WTC11 (cell line): ENCODE data around the gene NGLY1. TPM values are rescaled to one million over a fixed set of nuclear protein-coding genes. Genes with fewer than 3 reads are reported as not detected.

Experiments
- ATAC-seq: fragments of 200-7000 bp; cut with Tn5 transposase; 2 replicates; pipeline ENCODE4 v1.10.0; 2021; ENCODE audit warnings: mild to moderate bottlenecking, moderate library complexity
- CTCF ChIA-PET: fragments of 300-600 bp; sonication (Branson Sonifier 250); formaldehyde crosslinking; loops from one replicate; lab custom pipeline; 2021; ENCODE audit warnings: antibody characterized with exemption; lab: Charles Lee
- POLR2A ChIA-PET: fragments of 350-600 bp; sonication (Branson Sonifier 250); formaldehyde crosslinking; loops from one replicate; lab custom pipeline; 2021; ENCODE audit warnings: antibody characterized with exemption; lab: Charles Lee
- DNase-seq: peaks from one replicate; pipeline ENCODE4 v3.0.0; 2021; ENCODE audit warnings: low spot score
- H3K27ac Mint-ChIP-seq: 2 replicates; pipeline ENCODE4 v1.8.0; 2021; ENCODE audit warnings: mixed read lengths
- H3K27me3 Mint-ChIP-seq: 2 replicates; pipeline ENCODE4 v1.8.0; 2021; ENCODE audit warnings: low read depth, mild to moderate bottlenecking, moderate library complexity, mixed read lengths
- H3K36me3 Mint-ChIP-seq: 2 replicates; pipeline ENCODE4 v1.8.0; 2021; ENCODE audit warnings: mixed read lengths
- H3K4me1 Mint-ChIP-seq: 2 replicates; pipeline ENCODE4 v1.8.0; 2022; ENCODE audit warnings: mixed read lengths
- H3K4me3 Mint-ChIP-seq: 2 replicates; pipeline ENCODE4 v1.8.0; 2021; ENCODE audit warnings: mild to moderate bottlenecking, moderate library complexity, mixed read lengths
- H3K9me3 Mint-ChIP-seq: 2 replicates; pipeline ENCODE4 v1.8.0; 2021; ENCODE audit warnings: mixed read lengths
- ATF1 ChIP-seq: sonication (generic); formaldehyde crosslinking; IDR thresholded peaks from 2 replicates; pipeline ENCODE4 v1.8.1; 2023; ENCODE audit warnings: mild to moderate bottlenecking, moderate library complexity, missing genetic modification reagents
- CBFB ChIP-seq: sonication (generic); formaldehyde crosslinking; IDR thresholded peaks from 2 replicates; pipeline ENCODE4 v1.8.1; 2022; ENCODE audit warnings: mild to moderate bottlenecking, low read depth, missing genetic modification reagents
- GRHL2 ChIP-seq: fragments of 250-450 bp; sonication (Bioruptor Pico); IDR thresholded peaks from 2 replicates; pipeline ENCODE4 v1.8.0; 2022; ENCODE audit warnings: mild to moderate bottlenecking, moderate library complexity; ENCODE audit not compliant: insufficient replicate concordance, severe bottlenecking
- GTF2I ChIP-seq: fragments of 250-450 bp; sonication (Bioruptor Pico); conservative IDR thresholded peaks from 2 replicates; pipeline ENCODE4 v1.4.0; 2021; ENCODE audit warnings: mild to moderate bottlenecking
- HMGA2 ChIP-seq: fragments of 250-450 bp; sonication (Bioruptor Pico); IDR thresholded peaks from 2 replicates; pipeline ENCODE4 v1.4.0; 2021; ENCODE audit warnings: mild to moderate bottlenecking, moderate library complexity
- MLX ChIP-seq: sonication (generic); formaldehyde crosslinking; IDR thresholded peaks from 2 replicates; pipeline ENCODE4 v1.8.1; 2023; ENCODE audit warnings: mild to moderate bottlenecking, missing genetic modification reagents, moderate library complexity
- USF1 ChIP-seq: sonication (generic); formaldehyde crosslinking; IDR thresholded peaks from 2 replicates; pipeline ENCODE4 v1.8.0; 2022; ENCODE audit warnings: mild to moderate bottlenecking, missing genetic modification reagents
- ZNF317 ChIP-seq: sonication (generic); formaldehyde crosslinking; IDR thresholded peaks from 2 replicates; pipeline ENCODE4 v1.8.1; 2023; ENCODE audit warnings: low read depth, mild to moderate bottlenecking, moderate library complexity, missing genetic modification reagents, borderline replicate concordance
- ZNF396 ChIP-seq: fragments of 250-450 bp; sonication (Bioruptor Pico); IDR thresholded peaks from 2 replicates; pipeline ENCODE4 v1.8.0; 2021; ENCODE audit warnings: mild to moderate bottlenecking, moderate library complexity, borderline replicate concordance
- ZNF416 ChIP-seq: fragments of 250-450 bp; sonication (Bioruptor Pico); IDR thresholded peaks from 2 replicates; pipeline ENCODE4 v1.9.0; 2021; ENCODE audit warnings: mild to moderate bottlenecking, inconsistent platforms
- total RNA-seq: library from RNA; stranded (reverse); gene quantifications from 3 replicates; pipeline ENCODE4 v1.2.3, GENCODE V29; 2021
- TF ChIP-seq, protein P1 (sequence below): sonication (generic); formaldehyde crosslinking; IDR thresholded peaks from 2 replicates; pipeline ENCODE4 v1.8.1; 2023; ENCODE audit warnings: mild to moderate bottlenecking, missing genetic modification reagents
- TF ChIP-seq, protein P2 (sequence below): sonication (generic); formaldehyde crosslinking; IDR thresholded peaks from 2 replicates; pipeline ENCODE4 v1.8.0; 2022; ENCODE audit warnings: mild to moderate bottlenecking, missing genetic modification reagents
- TF ChIP-seq, protein P3 (sequence below): sonication (generic); formaldehyde crosslinking; IDR thresholded peaks from 2 replicates; pipeline ENCODE4 v1.8.1; 2023; ENCODE audit warnings: mild to moderate bottlenecking, missing genetic modification reagents, borderline replicate concordance

The NGLY1 gene
- total RNA-seq, 1 experiment from 2014 or later = 20.6 TPM

DNA sequence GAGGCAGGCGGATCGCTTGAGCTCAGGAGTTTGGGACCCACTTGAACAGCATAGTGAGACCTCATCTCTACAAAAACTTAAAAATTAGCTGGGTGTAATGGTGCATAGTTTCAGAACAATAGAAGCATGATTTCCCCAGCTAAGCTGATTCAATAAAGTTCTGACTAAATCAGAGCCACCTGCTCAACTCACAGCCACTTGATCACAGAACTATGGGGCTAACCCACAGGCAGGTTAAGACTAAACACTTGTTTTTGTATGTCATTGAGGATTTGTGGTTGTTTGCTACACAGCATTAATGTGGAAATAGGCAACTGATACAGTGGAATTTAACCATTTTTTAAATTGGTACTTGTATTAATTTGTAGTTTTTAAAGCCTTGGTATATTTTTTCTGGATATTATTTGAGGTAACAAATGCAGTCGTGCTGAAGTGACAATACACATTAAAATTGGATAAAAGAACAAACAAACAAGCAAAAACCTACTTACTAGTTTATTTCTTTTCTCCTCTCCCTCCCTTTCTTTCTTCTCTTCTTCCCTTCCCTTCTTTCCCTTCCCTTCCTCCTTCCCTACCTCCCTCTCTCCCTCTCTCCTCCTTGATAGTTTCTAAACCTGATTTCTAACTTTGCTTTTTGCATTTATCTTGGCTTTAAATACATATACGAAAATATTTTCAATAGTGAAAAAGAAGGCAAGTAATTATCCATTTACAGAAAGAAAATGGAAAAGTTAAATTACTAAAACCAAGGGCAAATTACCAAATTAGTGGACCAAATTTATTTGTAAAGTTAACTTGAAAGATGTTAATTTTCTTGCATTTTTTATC, 38.7 kb upstream of the NGLY1 start:
- CTCF ChIA-PET = no interaction called here
- TF ChIP-seq, protein P1, sequence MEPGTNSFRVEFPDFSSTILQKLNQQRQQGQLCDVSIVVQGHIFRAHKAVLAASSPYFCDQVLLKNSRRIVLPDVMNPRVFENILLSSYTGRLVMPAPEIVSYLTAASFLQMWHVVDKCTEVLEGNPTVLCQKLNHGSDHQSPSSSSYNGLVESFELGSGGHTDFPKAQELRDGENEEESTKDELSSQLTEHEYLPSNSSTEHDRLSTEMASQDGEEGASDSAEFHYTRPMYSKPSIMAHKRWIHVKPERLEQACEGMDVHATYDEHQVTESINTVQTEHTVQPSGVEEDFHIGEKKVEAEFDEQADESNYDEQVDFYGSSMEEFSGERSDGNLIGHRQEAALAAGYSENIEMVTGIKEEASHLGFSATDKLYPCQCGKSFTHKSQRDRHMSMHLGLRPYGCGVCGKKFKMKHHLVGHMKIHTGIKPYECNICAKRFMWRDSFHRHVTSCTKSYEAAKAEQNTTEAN (CRISPR knock-in tag) = no peak
- TF ChIP-seq CBFB (no peak), ATF1 (no peak), USF1 (CRISPR knock-in tag) (no peak)
- TF ChIP-seq, protein P2, sequence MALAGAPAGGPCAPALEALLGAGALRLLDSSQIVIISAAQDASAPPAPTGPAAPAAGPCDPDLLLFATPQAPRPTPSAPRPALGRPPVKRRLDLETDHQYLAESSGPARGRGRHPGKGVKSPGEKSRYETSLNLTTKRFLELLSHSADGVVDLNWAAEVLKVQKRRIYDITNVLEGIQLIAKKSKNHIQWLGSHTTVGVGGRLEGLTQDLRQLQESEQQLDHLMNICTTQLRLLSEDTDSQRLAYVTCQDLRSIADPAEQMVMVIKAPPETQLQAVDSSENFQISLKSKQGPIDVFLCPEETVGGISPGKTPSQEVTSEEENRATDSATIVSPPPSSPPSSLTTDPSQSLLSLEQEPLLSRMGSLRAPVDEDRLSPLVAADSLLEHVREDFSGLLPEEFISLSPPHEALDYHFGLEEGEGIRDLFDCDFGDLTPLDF (CRISPR knock-in tag) = no peak
- Mint-ChIP-seq H3K4me1 (peaks cover 17% of the 10 kb centered on the region), H3K9me3 (no peaks in the 10 kb centered on the region), H3K36me3 (no peaks in the 10 kb centered on the region), H3K27me3 (no peaks in the 10 kb centered on the region), H3K4me3 (no peak overlapping the region), H3K27ac (no peak overlapping the region)
- POLR2A ChIA-PET = no interaction called here
- DNase-seq (no peak), ATAC-seq (no peak)

DNA sequence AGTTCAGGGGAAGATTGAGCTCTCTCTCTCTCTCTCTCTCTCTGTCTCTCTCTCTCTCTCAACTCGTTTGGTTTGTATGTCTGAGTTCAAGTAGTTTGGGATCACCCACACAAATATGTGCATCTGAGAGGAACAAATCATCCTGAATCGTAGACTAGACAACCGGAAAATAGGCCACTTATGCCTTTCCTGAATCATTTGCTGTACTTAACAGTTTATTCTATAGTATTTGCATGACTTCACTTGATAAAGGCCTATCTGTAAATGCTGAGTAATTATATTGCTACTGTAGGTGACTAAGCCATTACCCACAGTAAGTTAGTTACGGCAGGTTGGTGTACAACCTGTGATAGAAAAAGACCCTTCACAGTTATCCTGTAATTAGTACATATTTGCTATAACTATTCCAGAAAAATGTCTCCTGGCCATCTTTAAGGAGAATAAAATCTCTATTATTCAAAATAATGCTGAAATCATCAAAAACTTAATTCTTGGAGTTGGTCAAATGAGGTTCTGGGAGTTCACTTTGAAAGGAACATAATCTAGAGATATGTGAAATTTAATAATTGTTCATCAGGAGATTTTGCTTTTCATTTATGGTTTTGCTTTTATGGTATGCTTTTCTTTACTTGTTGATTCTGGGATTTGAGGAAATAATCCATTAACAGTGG, 37.7 kb upstream of the NGLY1 start:
- peak overlapping the region; percentile 92 for H3K27ac Mint-ChIP-seq

More for the DNA sequence above, 37.7 kb upstream of the NGLY1 start:
- H3K4me3 Mint-ChIP-seq = no peak overlapping the region
- ChIA-PET CTCF (no interaction called here), POLR2A (interaction anchor here (0.7 to 1.0 kb wide), 2 partner anchors 38 to 776 kb away, joined by 3 to 4 read pairs; partner anchors contain the start of gene NGLY1)
- H3K9me3 Mint-ChIP-seq = no peaks in the 10 kb centered on the region
- H3K36me3 Mint-ChIP-seq = no peaks in the 10 kb centered on the region
- peaks cover 17% of the 10 kb centered on the region for H3K4me1 Mint-ChIP-seq
- no peak for TF ChIP-seq MLX (CRISPR knock-in tag)
- TF ChIP-seq, protein P3, sequence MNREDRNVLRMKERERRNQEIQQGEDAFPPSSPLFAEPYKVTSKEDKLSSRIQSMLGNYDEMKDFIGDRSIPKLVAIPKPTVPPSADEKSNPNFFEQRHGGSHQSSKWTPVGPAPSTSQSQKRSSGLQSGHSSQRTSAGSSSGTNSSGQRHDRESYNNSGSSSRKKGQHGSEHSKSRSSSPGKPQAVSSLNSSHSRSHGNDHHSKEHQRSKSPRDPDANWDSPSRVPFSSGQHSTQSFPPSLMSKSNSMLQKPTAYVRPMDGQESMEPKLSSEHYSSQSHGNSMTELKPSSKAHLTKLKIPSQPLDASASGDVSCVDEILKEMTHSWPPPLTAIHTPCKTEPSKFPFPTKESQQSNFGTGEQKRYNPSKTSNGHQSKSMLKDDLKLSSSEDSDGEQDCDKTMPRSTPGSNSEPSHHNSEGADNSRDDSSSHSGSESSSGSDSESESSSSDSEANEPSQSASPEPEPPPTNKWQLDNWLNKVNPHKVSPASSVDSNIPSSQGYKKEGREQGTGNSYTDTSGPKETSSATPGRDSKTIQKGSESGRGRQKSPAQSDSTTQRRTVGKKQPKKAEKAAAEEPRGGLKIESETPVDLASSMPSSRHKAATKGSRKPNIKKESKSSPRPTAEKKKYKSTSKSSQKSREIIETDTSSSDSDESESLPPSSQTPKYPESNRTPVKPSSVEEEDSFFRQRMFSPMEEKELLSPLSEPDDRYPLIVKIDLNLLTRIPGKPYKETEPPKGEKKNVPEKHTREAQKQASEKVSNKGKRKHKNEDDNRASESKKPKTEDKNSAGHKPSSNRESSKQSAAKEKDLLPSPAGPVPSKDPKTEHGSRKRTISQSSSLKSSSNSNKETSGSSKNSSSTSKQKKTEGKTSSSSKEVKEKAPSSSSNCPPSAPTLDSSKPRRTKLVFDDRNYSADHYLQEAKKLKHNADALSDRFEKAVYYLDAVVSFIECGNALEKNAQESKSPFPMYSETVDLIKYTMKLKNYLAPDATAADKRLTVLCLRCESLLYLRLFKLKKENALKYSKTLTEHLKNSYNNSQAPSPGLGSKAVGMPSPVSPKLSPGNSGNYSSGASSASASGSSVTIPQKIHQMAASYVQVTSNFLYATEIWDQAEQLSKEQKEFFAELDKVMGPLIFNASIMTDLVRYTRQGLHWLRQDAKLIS = no peak
- TF ChIP-seq HMGA2 (CRISPR knock-in tag) = no peak
- no peak for TF ChIP-seq GRHL2 (CRISPR knock-in tag)
- TF ChIP-seq, protein P2 (CRISPR knock-in tag) = no peak
- TF ChIP-seq GTF2I (CRISPR knock-in tag) = no peak
- TF ChIP-seq ZNF396 (CRISPR knock-in tag) = no peak
- TF ChIP-seq ZNF416 (CRISPR knock-in tag) = no peak
- no peak for TF ChIP-seq ZNF317 (CRISPR knock-in tag)
- no peak for DNase-seq
- ATAC-seq = no peak
- no peaks in the 10 kb centered on the region for H3K27me3 Mint-ChIP-seq
